GM21529 (cell line): Measurements from ENCODE around the gene KLF17.

ENCODE experiments used
- ATAC-seq: cut with Tn5 transposase; IDR thresholded peaks from one replicate; pipeline ENCODE4 v1.9.1; 2021; ENCODE audit not compliant: unreplicated experiment

KLF17 gene, protein sequence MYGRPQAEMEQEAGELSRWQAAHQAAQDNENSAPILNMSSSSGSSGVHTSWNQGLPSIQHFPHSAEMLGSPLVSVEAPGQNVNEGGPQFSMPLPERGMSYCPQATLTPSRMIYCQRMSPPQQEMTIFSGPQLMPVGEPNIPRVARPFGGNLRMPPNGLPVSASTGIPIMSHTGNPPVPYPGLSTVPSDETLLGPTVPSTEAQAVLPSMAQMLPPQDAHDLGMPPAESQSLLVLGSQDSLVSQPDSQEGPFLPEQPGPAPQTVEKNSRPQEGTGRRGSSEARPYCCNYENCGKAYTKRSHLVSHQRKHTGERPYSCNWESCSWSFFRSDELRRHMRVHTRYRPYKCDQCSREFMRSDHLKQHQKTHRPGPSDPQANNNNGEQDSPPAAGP

DNA sequence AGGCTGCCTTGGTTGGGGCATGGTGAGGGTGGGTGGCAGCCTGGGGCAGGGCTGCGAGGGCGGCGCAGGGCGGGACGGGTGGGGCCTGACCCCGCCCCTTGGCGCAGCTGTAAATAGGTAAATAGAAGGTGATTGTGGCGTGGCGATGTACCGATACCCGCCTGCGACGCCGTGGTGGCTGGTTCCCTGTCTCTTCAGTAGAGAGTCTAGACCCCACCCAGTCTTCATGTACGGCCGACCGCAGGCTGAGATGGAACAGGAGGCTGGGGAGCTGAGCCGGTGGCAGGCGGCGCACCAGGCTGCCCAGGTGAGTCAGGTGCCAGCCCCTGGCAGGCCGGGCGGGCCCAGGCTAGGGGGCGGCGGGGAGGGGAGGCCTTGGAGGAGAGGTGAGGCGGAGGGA lies at the start of gene KLF17:
KLF17 (plus strand) TSS at position 140 of the 400 bp plus-strand sequence; CDS start at position 227, 87 bp downstream.
- ATAC-seq: no peak

DNA sequence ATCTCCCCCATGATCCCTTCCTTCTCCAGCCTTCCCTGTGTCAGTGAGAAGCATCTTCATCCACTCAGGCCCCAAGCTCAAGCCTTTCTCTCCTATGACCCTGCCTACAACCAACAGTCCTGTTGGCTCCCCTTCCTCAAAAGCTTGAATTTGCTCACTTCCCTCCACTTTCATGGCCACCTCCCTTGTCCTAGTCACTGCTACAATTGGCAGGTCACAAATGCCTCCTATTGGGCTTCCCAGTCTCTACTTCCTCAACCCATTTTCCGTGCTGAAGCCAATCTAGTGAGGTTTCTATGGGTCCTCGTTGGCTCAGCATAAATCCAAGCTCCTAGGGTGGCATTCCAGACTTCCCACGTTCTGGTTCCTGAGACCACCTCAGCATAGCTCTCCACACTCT lies 47.2 kb upstream of the KLF17 start:
- no peak for ATAC-seq

DNA sequence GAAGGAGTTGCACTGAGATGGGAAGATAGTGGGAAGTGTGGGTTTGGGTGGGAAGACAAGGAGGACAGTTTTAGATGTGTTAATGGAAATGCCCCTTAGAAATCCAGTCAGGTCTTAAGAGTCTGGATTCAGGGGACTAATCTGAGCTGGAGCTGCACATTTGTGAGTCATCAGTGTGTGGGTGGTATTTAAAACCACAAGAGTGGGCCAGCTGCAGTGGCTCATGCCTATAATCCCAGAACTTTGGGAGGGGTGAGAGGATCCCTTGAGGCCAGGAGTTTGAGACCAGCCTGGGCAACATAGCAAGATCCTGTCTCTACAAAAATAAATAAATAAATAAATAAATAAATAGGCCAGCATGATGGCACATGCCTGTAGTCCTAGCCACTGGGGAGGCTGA lies 46.4 kb upstream of the KLF17 start:
- ATAC-seq: no peak

DNA sequence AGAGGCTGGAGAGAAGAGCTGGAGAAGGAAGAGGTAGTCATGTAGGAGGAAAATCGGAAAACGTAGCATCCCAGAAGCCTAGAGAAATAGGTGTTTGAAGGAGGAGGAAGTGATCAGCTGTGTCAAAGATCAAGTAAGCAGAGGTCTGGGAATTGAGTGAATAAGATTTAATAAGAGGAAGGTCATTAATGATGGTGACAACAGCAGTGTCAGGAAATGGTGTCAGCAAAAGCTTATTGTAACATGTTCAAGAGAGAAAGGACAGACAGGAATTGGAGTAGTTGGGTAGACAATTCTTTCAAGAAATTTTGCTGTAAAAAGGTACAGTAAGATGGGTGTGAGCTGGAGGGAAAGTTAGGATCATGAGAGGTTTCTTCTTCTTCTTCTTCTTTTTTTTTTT lies 45.8 kb upstream of the KLF17 start:
- no peak for ATAC-seq

DNA sequence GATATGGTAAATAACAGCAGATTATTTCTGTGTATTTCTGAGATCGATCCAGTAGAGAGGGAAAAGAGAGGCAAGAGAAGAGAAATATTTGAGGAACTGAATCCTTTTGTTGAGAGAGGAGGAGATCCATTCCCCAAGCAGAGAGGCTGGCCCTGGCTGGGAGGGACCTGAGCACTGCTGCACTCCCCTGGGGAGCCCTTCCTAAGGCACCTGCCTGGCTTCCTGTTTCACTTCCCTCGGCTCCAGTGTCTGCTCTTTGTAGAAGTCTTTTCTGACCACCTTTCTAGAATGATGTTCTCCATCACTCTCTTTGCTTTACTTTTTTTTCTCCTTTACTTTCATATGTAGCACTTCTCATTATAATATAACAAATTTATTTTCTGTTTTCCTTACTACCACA lies 45.1 kb upstream of the KLF17 start:
- no peak for ATAC-seq

DNA sequence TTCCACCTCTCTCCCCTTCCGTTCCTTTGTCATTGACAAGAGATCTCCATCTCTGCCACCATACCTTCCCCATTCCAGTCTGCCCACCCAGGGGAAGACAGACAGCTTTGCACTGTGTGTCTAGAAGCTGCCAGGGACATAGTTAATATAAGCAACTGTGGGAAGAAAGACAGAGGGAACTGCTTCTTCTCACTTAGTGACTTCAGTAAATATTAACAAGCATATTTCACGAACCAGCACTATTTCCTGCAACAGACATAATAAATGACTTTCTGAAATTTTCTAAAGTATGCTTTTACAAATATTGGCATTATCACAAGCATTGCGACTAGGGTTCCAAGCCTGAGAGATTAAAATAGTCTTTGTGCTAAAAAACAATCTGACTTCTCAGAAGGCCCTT lies 44.2 kb upstream of the KLF17 start:
- ATAC-seq: no peak

DNA sequence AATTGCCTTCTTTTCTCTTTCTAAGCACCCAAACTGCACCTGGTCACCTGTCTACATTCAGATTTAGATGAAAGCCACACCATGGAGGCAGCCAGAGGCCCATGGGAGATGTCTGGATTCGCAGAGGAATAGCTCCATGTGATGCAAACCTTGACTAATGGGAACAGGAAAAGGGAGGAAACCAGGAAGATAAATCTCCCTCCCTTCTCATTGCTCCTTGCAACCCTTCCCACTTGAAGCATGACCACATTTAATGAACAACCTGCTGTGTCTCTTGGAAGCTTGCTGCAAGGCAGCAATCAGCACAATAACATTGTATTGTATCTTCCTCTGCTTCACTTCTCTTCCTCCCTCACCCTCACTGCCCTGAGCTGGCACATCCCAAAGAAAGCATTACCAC lies 42.6 kb upstream of the KLF17 start:
- ATAC-seq: no peak

DNA sequence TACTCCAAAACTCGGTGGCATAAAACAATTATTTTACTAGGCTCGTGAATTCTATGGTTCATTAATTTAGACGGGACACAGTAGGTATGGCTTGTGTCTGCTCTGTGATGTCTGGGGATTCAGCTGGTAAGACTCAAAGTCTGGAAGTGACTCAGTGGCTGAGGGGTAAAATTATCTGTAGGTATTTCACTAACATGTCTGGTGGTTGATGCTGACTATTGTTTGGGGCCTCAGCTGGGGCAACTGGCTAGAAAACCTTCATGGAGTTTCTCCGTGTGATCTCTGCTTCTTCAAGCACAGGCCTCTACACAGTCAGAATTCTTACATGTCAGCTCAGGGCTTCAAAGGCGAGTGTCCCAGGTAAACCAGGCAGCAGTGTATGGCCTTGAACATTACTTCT lies 41.2 kb upstream of the KLF17 start:
- ATAC-seq: no peak

DNA sequence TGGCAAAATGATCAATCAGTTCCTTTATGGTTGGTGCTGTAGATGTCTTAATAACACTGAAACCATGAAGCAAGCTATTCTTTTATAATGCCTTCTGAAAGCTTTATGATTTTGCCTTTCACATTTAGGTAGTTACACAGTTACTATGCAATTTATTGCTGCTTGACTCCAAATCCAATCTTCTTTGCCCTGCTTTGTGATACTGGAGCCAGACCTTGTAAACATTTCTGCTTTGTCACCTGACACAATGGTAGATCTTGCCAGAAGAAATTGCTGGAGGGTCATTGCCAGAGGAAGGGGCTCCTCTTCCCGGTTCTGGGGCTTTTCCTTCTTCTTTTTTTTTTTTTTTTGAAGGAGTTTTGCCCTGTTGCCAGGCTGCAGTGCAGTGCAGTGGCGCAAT lies 40.5 kb upstream of the KLF17 start:
- ATAC-seq: no peak

DNA sequence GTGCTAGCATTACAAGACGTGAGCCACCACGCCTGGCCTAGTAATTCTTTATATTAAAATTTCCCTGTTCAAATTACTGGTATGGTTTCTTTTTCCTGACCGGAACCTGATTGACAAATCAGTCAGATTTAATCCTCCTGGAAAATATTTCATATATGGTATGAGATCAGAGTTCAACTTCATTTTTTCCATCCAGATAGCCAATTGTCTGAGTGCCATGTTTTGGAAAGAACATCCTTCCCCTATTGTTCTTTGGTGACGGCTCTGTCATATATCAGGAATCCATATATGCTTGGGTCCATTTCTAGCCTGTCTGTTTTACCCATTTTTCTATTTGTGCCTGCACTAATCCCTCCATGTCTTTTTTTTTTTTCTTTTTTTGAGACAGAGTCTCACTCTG lies 39.1 kb upstream of the KLF17 start:
- ATAC-seq: no peak

DNA sequence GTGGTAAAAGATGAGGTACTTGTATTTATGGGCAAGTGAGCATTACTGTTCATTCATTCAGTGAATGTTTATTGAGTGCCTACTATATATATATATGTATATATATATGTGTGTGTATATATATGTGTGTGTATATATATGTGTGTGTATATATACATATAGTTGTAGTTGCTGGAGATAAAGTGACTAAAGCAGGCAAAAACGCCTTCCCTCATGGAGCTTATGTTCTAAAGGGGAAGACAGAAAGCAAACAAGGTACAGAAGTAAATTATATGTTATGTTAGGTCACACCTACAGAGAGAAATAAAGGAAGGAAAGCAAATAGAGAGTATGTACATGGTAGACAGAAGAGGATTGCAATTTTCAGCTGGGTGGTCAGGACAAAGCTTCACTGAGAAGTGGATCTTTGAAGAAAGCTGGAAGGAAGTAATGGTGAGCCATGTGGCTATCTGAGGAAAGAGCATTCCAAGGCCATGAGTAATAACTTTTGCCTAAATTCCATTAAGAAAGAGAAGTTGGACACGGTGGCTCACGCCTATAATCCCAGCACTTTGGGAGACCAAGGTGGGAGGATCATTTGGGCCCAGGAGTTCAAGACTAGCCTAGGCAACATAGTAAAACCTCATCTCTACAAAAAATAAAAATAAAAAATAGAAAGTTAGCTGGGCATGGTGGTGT lies 33.5 kb upstream of the KLF17 start:
- no peak for ATAC-seq

DNA sequence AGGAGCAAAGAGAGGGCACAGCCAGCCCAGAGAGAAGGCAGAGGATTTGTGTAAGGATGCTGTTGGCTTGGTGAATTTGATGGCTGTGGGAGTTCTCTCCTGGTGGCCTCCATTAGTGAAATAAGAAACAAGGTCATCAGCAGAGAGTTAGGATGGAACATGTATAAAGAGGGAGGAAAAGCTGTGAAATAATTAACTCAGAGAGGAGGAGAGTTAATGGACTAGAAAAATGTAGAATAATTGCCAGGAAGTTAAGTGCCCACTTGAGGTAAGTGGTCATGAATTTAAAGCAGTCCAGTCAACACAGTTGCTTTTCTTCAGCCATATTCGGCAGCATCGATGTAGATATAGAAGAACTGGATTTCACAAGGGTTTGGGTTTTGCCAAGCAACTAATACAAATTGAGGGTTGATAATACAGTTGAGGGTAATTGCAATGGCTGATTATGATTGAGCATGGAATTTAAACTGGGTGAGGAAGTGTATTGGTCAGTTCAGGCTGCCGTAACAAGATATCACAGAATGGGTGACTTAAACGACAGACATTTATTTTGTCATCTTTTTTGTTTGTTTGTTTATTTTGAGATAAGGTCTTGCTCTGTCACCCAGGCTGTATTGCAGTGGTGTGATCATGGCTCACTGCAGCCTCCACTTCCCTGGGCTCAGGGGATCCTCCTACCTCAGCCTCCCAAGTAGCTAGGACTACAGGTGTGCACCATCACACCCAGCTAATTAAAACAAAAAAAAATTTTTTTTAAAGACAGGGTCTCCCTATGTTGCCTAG lies 31.7 kb upstream of the KLF17 start:
- no peak for ATAC-seq

DNA sequence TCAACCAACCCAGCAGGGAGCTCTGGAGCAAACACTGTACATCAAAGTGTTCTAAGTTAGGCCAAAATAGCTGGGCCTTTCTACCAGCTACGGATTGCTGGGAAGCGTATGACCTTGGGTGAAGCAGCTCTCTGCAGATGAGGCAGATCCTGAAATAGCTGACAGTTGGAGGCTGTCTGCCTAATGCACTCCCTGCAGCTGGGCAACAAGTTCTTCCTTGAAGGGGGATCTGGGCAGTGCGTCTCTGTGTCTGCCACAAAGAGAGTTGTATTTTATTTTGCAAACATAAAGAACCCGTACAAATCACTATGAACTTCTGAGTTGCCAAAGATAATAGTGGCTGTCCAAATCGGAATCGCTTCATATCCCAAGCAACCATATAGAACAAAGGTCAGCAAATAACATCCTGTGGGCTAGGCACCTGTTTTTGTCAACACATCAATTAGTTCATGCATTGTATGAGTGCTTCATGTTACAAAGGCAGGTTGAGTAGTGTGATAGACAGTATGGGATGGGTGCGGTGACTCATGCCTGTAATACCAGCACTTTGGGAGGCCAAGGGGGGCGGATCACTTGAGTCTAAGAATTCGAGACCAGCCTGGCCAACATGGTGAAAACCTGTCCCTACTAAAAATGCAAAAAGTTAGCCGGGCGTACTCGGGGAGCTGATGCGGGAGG lies 29.1 kb upstream of the KLF17 start:
- ATAC-seq: no peak

DNA sequence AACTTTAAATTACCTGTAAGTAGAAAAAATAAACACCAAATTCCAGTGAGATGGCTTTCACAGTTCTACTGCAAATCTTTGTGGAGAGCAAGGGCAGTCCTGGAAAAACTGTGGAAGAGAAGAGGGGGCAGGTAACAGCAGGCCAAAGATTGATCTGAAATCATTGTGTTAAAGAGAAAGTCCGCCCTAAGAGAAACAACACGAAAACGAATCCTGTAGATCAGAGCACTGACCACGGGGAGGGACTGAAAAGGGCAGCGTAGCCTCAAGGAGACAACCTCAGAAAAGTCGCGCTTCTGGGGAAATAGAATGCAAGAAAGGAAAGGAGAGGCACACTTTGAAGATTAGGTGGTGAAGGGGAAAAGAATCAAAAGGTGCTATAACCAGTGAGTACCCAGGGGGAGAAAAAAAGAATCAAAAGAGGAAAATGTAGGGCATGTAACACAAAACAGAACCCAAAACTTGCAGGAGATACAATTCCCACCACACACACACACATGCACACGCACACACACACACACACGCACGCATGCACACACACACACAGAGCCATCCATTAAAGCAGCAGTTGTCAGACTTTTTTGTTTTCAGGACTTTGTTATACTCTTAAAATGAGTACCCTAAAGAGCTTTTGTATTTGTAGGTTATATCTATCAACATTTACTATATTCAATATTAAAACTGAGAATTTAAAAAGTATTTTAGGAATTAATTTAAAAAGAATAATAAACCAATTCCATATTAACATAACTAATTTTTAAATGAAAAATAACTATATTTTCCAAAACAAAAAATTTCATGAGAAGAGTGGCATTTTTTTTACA lies 28.0 kb upstream of the KLF17 start:
- ATAC-seq: no peak

DNA sequence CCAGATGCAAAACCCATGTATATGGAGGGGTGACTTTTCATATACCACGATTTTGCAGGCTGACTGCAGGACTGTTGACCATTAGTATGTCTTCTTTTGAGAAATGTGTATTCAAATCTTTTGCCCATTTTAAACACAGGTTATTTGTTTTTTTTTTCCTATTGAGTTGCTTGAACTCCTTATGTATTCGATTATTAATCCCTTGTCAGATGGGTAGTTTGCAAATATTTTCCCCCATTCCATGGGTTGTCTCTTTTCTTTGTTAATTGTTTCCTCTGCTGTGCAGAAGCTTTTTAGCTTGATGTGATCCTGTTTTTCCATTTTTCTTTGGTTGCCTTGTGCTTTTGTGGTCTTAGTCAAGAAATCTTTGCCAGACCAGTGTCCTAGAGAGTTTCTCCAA lies 24.6 kb upstream of the KLF17 start:
- ATAC-seq: no peak

DNA sequence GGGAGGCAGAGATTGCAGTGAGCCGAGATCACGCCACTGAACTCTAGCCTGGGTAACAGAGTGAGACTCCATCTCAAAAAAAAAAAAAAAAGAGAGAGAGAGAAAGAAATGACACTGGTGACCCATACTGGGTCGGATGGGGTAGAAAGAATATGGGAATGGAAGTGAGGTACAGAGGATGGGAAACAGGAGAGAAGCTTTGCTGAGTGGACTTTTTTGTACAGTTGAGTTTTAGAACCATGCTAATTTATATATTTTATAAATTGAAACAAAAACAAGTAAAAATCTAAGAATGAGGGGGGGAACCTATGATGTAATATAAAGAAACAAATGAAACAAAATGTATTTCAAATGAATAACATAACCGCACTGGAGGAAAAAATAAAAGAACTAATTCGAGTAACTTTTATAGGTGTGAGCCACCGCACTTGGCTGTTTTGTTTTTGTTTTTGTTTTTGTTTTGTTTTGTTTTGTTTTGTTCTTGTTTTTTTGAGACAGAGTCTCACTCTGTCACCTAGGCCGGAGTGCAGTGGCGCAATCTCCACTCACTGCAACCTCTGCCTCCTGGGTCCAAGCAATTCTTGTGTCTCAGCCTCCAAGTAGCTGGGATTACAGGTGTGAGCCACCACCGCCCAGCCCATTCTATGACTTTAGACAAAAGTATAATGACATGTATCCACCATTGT lies 18.3 kb upstream of the KLF17 start:
- ATAC-seq: no peak

DNA sequence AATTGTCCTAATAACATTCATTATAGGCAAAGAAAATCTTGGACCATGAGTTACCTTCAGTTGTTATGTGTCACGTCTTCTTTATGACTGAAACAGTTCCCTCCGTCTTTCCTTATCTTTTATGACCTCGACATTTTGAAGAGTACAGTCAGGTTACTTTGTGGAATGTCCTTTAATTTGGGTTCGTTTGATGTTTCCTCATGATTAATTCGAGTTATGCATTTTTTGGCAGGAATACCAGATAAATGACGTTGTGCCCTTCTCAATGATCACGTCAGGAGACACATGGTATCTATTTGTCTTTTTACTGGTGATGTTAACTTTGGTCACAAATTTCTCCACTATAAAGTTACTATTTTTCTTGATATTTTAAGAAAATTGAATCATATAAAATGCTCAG lies 17.3 kb upstream of the KLF17 start:
- no peak for ATAC-seq

DNA sequence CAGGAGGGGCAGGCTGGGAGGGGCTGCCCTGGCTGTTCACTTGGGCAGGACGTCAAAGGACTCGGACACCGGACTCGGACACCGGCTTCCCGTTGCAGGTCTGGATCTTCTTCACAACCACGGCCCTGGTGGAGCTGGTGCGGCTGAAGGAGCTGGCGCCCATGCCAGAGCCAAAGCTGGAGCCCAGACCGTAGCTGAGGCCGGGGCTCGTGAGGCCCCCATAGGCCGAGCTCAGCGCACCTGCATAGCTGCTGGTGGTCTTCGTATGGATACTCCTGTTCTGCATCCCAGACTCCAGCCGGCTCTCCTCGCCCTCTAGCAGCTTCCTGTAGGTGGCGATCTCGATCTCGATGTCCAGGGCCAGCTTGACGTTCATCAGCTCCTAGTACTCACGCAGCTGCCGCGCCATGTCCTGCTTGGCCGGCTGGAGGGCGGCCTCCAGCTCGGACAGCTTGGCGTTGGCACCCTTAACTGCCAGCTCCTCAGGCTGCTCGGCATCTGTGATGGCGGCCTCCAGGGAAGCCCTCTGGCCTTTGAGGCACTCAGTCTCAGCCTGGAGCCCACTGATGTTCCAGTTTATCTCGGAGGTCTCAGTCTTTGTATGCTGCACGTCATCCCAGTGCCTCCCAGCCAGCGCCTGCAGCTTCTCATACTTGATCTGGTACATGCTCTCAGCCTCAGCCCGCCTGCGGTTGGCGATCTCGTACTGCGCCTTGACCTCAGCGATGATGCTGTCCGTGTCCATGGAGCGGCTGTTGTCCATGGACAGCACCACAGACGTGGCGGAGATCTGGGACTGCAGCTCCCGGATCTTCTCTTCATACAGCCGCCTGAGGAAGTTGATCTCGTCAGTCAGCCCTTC lies 15.1 kb upstream of the KLF17 start:
- ATAC-seq: no peak

DNA sequence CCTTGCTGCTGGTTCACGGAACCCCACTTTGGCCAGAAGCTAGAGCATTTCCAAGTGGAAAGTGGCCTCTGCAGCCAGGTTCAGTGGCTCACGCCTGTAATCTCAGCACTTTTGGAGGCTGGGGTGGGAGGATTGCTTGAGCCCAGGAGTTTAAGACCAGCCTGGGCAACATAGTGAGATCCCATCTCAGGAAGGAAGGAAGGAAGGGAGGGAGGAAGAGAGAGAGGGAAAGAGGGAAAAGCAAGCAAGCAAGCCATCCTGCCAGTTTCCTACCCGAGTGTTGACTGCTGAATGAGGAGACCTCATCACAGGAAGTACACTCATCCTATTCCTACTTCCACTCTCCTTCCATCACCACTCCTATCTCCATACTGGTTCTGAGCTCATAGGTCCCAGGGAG lies 12.8 kb upstream of the KLF17 start:
- no peak for ATAC-seq
